ENCODE data around the gene TDRD9. TPM values are rescaled to one million over a fixed set of nuclear protein-coding genes. Genes with fewer than 3 reads are reported as not detected.

The TDRD9 gene
- total RNA-seq, 1 experiment from 2014 or later, result not detected

- DNase-seq (ENCODE audit: low read depth), result no peak
These were observed 162.0 kb downstream of the TDRD9 start for GRCh38 chr14:104090071-104090748.

- no peak for DNase-seq (ENCODE audit: low read depth)
These were observed 163.0 kb downstream of the TDRD9 start for GRCh38 chr14:104091061-104091926.

GRCh38 chr14:104091927-104092771 lies 163.9 kb downstream of the TDRD9 start:
- no peak for DNase-seq (ENCODE audit: low read depth)

GRCh38 chr14:104092931-104093365 lies 164.7 kb downstream of the TDRD9 start:
- DNase-seq (ENCODE audit: low read depth), result no peak

- DNase-seq (ENCODE audit: low read depth), result no peak
These were observed 165.3 kb downstream of the TDRD9 start for GRCh38 chr14:104093366-104094055.

GRCh38 chr14:104094056-104094708 lies 165.9 kb downstream of the TDRD9 start:
- DNase-seq (ENCODE audit: low read depth), result no peak

- DNase-seq (ENCODE audit: low read depth), result peak; percentile 46
These were observed 166.6 kb downstream of the TDRD9 start for GRCh38 chr14:104094709-104095425.

- DNase-seq (ENCODE audit: low read depth), result no peak
These were observed 167.4 kb downstream of the TDRD9 start for GRCh38 chr14:104095426-104096310.

- no peak for DNase-seq (ENCODE audit: low read depth)
These were observed 168.1 kb downstream of the TDRD9 start for GRCh38 chr14:104096318-104096717.

- no peak for DNase-seq (ENCODE audit: low read depth)
These were observed 168.8 kb downstream of the TDRD9 start for GRCh38 chr14:104096751-104097700.

- no peak for DNase-seq (ENCODE audit: low read depth)
These were observed 170.2 kb downstream of the TDRD9 start for GRCh38 chr14:104098272-104099095.

GRCh38 chr14:104099096-104100041 lies 171.1 kb downstream of the TDRD9 start:
- DNase-seq (ENCODE audit: low read depth), result no peak

- no peak for DNase-seq (ENCODE audit: low read depth)
These were observed 172.2 kb downstream of the TDRD9 start for GRCh38 chr14:104100171-104101085.

- DNase-seq (ENCODE audit: low read depth), result no peak
These were observed 172.9 kb downstream of the TDRD9 start for GRCh38 chr14:104101086-104101621.
